ENCODE results near the gene NSL1. TPM values are rescaled to one million over a fixed set of nuclear protein-coding genes. Genes with fewer than 3 reads are reported as not detected.
A peak's percentile ranks its signal among the peaks of the same experiment; 100 is the strongest.

The NSL1 gene
- total and polyA plus RNA-seq, 9 of the 15 experiments (the other 6 are each of a cell fraction or from before 2014, with no cell fraction given): 53.5 to 108 (median 59.1) TPM

DNA sequence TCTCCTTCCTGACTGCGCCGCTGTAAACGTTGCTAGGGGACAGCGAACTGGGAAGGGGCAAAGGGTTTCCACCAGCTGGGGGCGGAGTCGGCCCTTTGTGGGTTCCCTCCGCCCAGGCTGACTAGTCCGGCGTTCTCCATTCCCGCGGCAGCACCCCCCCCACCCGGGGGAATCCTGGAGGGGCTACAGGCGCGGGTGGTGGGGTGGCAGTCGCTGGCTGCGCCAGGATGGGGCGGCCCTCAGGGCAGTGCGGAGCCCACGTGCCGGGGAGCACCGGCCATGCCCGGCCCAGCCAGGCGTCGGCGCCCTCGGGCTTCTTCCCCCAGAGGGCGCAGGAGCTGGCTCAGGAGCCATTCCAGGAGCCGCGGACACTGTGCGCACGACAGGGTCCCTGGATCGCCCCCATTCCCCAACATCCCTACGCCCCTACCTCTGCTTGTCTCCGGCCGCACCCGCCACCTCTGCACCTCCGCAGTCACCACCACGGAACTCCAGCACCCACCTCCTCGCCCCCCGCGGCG is 92.4 kb downstream of the NSL1 start (continued):
- TF ChIP-seq, protein P1, sequence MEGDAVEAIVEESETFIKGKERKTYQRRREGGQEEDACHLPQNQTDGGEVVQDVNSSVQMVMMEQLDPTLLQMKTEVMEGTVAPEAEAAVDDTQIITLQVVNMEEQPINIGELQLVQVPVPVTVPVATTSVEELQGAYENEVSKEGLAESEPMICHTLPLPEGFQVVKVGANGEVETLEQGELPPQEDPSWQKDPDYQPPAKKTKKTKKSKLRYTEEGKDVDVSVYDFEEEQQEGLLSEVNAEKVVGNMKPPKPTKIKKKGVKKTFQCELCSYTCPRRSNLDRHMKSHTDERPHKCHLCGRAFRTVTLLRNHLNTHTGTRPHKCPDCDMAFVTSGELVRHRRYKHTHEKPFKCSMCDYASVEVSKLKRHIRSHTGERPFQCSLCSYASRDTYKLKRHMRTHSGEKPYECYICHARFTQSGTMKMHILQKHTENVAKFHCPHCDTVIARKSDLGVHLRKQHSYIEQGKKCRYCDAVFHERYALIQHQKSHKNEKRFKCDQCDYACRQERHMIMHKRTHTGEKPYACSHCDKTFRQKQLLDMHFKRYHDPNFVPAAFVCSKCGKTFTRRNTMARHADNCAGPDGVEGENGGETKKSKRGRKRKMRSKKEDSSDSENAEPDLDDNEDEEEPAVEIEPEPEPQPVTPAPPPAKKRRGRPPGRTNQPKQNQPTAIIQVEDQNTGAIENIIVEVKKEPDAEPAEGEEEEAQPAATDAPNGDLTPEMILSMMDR (IDR thresholded peaks at IDR 0.05 in 2 of 3, conservative IDR thresholded peaks at IDR 0.05 in 1 of 3; ENCODE audit: insufficient read depth in 2 of 3, low read depth in 1 of 3, low read length in 3 of 3): peak; percentile 73 to 96 (median 82)
- no peak for TF ChIP-seq CREM (IDR thresholded peaks at IDR 0.05; ENCODE audit: low read depth)
- TF ChIP-seq ZNF212 (CRISPR knock-in tag; IDR thresholded peaks at IDR 0.05): no peak
- TF ChIP-seq, protein P2, sequence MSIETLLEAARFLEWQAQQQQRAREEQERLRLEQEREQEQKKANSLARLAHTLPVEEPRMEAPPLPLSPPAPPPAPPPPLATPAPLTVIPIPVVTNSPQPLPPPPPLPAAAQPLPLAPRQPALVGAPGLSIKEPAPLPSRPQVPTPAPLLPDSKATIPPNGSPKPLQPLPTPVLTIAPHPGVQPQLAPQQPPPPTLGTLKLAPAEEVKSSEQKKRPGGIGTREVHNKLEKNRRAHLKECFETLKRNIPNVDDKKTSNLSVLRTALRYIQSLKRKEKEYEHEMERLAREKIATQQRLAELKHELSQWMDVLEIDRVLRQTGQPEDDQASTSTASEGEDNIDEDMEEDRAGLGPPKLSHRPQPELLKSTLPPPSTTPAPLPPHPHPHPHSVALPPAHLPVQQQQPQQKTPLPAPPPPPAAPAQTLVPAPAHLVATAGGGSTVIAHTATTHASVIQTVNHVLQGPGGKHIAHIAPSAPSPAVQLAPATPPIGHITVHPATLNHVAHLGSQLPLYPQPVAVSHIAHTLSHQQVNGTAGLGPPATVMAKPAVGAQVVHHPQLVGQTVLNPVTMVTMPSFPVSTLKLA (conservative IDR thresholded peaks at IDR 0.05): peak; percentile 89 to 94
- no peak for TF ChIP-seq ARID3A (IDR thresholded peaks at IDR 0.05; ENCODE audit: borderline replicate concordance, low read depth, low read length)
- TF ChIP-seq, protein P3, sequence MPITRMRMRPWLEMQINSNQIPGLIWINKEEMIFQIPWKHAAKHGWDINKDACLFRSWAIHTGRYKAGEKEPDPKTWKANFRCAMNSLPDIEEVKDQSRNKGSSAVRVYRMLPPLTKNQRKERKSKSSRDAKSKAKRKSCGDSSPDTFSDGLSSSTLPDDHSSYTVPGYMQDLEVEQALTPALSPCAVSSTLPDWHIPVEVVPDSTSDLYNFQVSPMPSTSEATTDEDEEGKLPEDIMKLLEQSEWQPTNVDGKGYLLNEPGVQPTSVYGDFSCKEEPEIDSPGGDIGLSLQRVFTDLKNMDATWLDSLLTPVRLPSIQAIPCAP (CRISPR knock-in tag; IDR thresholded peaks at IDR 0.05; ENCODE audit: borderline replicate concordance): peak; percentile 83; the same call in 1 of the 2 replicates
- peak; percentile 83 for TF ChIP-seq SAP30 (IDR thresholded peaks at IDR 0.05; ENCODE audit: borderline replicate concordance, insufficient read depth, low read depth, low read length, poor library complexity, severe bottlenecking)
- TF ChIP-seq, protein P4, sequence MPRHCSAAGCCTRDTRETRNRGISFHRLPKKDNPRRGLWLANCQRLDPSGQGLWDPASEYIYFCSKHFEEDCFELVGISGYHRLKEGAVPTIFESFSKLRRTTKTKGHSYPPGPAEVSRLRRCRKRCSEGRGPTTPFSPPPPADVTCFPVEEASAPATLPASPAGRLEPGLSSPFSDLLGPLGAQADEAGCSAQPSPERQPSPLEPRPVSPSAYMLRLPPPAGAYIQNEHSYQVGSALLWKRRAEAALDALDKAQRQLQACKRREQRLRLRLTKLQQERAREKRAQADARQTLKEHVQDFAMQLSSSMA (CRISPR knock-in tag; IDR thresholded peaks at IDR 0.05): no peak
- peak; percentile 73; the same call in 1 of the 2 replicates for TF ChIP-seq RNF2 (IDR thresholded peaks at IDR 0.05)
- TF ChIP-seq, protein P5, sequence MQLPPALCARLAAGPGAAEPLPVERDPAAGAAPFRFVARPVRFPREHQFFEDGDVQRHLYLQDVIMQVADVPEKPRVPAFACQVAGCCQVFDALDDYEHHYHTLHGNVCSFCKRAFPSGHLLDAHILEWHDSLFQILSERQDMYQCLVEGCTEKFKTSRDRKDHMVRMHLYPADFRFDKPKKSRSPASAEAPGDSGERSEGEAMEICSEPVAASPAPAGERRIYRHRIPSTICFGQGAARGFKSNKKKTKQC (CRISPR knock-in tag; IDR thresholded peaks at IDR 0.05): peak; percentile 98
- peak in 2 of 3 experiments; percentile 76 to 85 for TF ChIP-seq YY1 (IDR thresholded peaks at IDR 0.05; ENCODE audit: borderline replicate concordance in 1 of 3, control insufficient read depth in 1 of 3, extremely low read depth in 1 of 3, insufficient read depth in 3 of 3, insufficient read length in 1 of 3, insufficient replicate concordance in 2 of 3, low read depth in 1 of 3, low read length in 2 of 3)
- TF ChIP-seq ZC3H11A (IDR thresholded peaks at IDR 0.05; ENCODE audit: low read depth, low read length): no peak
- no peak for TF ChIP-seq THRA (IDR thresholded peaks at IDR 0.05)
- 0 out of 2 replicates have a peak, but pooled peaks have one; percentile 27 for TF ChIP-seq NR1H2 (CRISPR knock-in tag; IDR thresholded peaks at IDR 0.05)
- TF ChIP-seq MTA3 (IDR thresholded peaks at IDR 0.05; ENCODE audit: borderline replicate concordance): peak; percentile 75; the same call in 1 of the 2 replicates
- peak; percentile 87 for TF ChIP-seq MYC (IDR thresholded peaks at IDR 0.05; ENCODE audit: low read depth, low read length)
- TF ChIP-seq MYC (CRISPR knock-in tag; IDR thresholded peaks at IDR 0.05; ENCODE audit: borderline replicate concordance, low read depth): no peak; the same call in 1 of the 2 replicates

All from K562 (cell line).